ENCODE data around the gene UQCC5.
A peak's percentile ranks its signal among the peaks of the same experiment; 100 is the strongest.

The UQCC5 gene, protein sequence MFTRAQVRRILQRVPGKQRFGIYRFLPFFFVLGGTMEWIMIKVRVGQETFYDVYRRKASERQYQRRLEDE

DNA sequence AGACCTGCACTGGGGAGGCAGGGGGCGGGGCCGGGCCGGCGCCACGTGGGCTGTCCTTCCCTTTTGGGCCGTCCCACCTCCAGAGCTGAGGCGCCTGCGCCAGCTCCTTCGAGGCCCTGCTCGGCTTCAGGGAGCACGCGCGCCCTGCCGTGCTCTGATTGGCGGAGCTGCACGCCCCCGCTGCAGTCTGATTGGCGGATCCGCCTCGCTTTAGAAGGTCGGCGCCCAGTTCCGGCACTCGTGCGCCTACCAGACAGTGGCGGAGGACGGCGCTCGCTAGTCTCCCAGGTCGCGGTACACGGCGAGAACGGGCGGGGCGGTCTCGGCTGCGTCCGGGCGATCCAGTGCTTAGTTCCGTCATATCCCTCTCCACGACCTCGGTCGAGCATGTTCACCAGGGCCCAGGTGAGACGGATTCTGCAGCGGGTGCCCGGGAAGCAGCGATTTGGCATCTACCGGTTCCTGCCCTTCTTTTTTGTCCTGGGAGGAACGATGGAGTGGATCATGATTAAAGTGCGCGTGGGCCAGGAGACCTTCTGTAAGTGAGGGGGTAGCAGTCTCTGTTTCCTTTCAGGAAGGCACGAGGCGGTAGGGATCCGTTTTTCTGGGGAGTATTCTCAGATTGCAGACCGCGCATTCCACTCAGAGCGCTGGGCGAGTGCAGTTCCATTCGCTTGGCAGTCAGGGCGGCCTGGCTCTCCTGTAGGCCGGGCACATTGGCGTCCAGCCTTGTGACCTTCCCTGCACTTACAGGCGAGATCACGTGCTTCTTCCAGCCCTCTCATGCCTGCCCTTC is at the start of gene UQCC5:
UQCC5 (plus strand) TSS at position 237 of the 796 bp plus-strand sequence; CDS start at position 388, 151 bp downstream.
- DNase-seq (ENCODE audit: low spot score), result peak; percentile 96

GRCh38 chr3:52487050-52487787 is 49.2 kb upstream of the UQCC5 start:
- DNase-seq (ENCODE audit: low spot score), result no peak

- no peak for DNase-seq (ENCODE audit: low spot score)
Observed at GRCh38 chr3:52487788-52488691, 48.4 kb upstream of the UQCC5 start.

DNA sequence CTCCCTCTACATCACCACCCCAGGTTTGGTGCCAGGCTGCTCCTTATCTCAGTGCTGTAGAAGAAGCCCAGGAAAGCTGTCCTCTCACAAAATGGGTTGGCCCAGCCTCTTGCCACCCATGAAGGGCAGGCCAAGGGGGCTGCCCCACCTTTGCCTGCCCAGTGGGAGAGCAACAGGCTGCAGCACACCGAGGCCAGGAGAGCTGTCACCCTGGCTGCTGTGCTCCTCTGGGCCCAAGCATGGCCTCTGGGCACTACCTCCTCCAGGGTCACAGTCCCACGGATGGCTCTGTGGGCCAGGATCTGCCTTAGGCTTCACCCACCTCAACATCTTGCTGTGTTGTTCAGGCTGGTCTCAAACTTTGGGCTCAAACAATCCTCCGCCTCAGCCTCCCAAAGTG is 47.7 kb upstream of the UQCC5 start:
- no peak for DNase-seq (ENCODE audit: low spot score)

DNA sequence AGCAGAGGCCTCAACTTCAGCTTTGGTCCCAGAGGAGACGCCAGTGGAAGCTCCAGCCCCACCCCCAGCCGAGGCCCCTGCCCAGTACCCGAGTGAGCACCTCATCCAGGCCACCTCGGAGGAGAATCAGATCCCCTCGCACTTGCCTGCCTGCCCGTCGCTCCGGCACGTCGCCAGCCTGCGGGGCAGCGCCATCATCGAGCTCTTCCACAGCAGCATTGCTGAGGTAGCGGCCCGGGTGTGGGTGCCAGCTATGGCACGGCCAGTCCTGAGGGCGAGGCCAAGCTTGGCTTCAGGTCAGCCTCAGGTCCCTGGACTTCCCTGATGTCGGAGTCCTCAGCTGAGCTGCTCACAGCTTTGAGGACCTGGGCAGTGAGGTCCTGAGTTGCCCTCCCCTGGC is 47.0 kb upstream of the UQCC5 start:
- no peak for DNase-seq (ENCODE audit: low spot score)

GRCh38 chr3:52490035-52490938 is 46.1 kb upstream of the UQCC5 start:
- DNase-seq (ENCODE audit: low spot score), result no peak

GRCh38 chr3:52490939-52491526 is 45.4 kb upstream of the UQCC5 start:
- DNase-seq (ENCODE audit: low spot score), result no peak

DNA sequence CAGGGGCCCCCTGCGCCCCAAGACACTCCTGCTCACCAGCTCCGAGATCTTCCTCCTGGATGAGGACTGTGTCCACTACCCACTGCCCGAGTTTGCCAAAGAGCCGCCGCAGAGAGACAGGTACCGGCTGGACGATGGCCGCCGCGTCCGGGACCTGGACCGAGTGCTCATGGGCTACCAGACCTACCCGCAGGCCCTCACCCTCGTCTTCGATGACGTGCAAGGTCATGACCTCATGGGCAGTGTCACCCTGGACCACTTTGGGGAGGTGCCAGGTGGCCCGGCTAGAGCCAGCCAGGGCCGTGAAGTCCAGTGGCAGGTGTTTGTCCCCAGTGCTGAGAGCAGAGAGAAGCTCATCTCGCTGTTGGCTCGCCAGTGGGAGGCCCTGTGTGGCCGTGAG is 44.3 kb upstream of the UQCC5 start:
- DNase-seq (ENCODE audit: low spot score), result no peak

DNA sequence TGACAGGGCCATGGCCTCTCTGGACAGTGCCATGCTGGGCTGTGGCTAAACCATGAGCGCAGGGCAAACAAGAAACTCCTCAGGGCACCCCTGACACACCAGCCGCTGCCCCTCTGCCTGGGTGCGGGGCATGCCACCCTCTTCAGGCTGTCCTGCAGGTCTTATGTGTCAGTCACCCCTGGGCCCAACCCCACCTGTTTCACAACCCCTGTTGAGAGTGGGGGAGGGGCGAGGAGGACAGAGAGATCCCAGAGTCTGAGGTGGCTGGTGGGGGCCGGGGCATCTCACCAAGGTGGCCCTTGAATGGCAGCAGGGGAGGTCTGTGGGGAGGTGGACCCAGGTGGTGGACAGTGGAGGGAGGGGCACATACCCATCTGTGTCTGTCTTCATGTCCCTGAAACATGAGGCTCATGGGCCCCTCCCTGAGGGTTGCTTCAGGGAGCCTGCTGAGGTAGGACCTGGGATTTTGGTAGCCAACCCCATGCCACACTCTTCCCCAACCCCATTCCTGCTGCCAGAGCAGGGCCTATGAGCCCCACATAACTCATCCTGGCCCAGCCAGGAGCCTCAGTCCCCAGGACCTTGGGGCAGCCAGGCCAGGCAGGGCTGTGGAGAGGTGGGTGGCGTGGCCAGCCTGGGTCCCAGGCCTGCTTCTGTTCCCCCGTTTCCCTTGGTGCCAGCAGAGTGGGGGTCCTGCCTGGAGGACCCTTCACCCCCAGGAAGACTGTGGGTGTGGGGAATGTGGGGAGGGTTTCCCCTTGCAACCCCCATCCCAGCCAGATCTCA is 43.0 kb upstream of the UQCC5 start:
- DNase-seq (ENCODE audit: low spot score), result no peak

GRCh38 chr3:52494445-52494844 is 42.0 kb upstream of the UQCC5 start:
- no peak for DNase-seq (ENCODE audit: low spot score)

- peak; percentile 57 for DNase-seq (ENCODE audit: low spot score)
Observed at GRCh38 chr3:52494886-52495495, 41.4 kb upstream of the UQCC5 start, which contains the start of gene STAB1. Gene STAB1, plus strand, starts transcription at chr3:52495338. Its CDS starts 76 bp downstream, at chr3:52495414.

- no peak for DNase-seq (ENCODE audit: low spot score)
Observed at GRCh38 chr3:52495777-52496602, 40.4 kb upstream of the UQCC5 start.

DNA sequence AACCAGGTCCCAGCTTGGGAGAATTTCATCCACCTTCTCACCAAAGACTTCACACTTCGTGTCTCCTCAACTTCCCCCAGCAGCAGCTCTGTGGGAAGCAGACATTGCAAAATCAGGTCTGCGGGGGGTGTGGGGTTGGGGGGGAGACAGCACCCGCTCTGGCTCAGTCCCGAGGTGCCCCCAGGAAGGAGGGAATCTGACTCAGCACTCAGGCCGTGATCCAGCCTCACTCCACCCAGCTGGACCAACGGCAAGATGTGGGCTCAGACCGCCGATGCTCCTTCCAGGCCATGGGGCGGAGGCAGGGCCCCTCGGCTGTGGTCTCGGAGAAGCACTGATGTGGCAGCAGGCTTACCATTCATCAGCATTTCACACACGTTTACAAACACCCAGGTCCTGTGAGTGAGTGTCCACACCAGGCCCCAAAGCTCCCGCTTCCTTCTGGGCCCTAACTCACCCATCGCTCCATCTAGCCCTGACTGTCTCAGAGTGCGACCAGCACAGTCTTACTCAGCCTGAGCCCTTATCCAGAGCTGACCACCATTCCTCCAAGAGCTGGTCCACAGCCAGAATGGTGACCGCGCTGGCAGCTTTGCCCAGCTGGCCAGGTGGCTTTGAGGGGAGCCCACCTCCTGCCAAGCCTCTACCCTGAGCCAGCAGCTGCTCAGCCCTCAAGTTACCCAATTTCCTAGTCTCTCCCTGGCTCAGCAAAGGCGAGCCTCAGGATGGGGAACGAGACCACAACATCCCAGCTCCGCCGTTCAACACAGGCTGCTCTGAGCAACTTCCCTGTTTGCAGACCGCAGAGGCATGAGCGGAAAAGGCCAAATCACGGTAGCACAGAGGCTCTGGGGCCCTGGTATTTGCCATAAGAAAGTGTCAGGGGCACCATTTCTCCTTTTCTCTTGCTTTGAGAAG is 38.0 kb upstream of the UQCC5 start:
- no peak for DNase-seq (ENCODE audit: low spot score)

DNA sequence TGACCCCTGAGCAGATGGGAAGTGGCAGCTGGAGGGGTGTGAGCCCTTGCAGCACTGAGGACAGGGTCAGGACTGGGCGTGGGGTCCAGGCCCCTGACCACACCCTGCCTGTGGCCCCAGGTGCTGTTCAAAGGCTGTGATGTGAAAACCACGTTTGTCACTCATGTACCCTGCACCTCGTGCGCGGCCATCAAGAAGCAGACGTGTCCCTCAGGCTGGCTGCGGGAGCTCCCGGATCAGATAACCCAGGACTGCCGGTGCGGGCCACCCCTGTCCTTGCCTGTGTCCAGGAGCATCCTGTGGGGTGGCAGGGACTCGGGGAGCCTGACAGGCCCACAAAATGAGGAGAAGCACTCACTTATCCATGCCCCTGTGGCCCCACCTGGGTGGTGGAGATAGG is 35.4 kb upstream of the UQCC5 start:
- DNase-seq (ENCODE audit: low spot score), result no peak

- no peak for DNase-seq (ENCODE audit: low spot score)
Observed at GRCh38 chr3:52502001-52502400, 34.4 kb upstream of the UQCC5 start.

DNA sequence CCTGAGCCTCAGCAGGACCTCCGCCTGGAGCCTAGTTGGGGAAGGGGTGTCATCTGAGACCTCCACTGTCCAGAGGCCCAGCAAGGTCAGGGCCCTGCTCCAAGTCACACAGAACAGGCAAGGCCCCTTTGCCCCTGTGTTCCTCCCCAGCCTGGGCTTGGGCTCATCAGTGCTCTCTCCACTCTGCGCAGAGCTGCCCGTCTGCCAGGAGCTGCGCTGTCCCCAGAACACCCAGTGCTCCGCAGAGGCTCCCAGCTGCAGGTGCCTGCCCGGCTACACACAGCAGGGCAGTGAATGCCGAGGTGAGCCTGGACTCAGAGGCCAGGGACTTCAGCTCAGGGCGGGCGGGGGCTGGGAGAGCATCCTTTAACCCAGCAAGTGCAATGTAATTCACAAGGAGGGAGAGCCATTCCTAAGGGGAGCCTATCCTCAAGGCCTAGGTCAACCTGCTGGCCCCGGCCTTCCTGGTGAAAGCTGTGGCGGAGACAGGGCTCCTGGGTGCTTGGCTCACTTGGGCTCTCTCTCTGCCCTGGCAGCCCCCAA is 33.5 kb upstream of the UQCC5 start:
- DNase-seq (ENCODE audit: low spot score), result no peak

GRCh38 chr3:52503788-52504424 is 32.5 kb upstream of the UQCC5 start:
- DNase-seq (ENCODE audit: low spot score), result peak; percentile 58

All from iPS-NIHi11 (cell line).